Upper lobe of left lung (tissue), 4 donors: ENCODE measurements around the gene ZNF77.

Source experiments
- CTCF ChIP-seq, 6 experiments: fragments of 450-650 bp in 4 of 6; fragments of 200-600 bp in 2 of 6; sonication (generic) in 2 of 6; IDR thresholded peaks; one replicate each; pipeline ENCODE4 v1.5.1; 2016 to 2019; ENCODE audit warnings: antibody characterized with exemption in 6 of 6
- POLR2AphosphoS5 ChIP-seq, 2 donors: sonication (generic); formaldehyde crosslinking; IDR thresholded peaks; one replicate each; pipeline ENCODE4 v1.5.1; 2017; ENCODE audit warnings: antibody characterized with exemption in 2 of 2

DNA sequence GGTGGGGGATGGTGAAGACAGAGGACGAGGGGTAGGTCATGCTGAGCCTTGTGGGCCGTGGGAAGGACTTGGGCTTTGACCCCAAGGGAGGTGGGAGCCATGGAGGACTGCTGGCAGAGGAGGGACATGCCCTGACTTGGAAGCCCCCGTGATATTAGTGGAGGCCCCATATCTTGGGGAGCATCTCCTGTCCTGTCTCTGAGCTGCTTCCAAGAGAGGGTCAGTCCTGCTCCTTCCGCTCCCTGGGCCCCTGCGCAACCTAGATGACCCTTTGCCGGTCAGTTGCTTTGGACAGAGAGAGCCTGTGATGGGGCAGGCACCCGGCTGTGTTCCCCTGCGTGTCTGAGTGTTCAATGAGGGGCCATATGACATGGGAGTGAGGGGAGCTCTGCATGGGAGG lies 37.8 kb upstream of the ZNF77 start:
- TF ChIP-seq CTCF (IDR thresholded peaks at IDR 0.05): no peak
- TF ChIP-seq POLR2AphosphoS5 (IDR thresholded peaks at IDR 0.05): no peak
